NCI-H2107 (cell line): Measurements from ENCODE around the gene ANKRD10.
A peak's percentile ranks its signal among the peaks of the same experiment; 100 is the strongest.
"Not testable (repeated sequence)": the region's sequence is repeated elsewhere in the genome, so short reads cannot be mapped to it uniquely, and the experiment has no call there.

ENCODE experiments used
- DNase-seq: peaks from one replicate; lab custom pipeline; 2025; lab: John Stamatoyannopoulos, UW

ANKRD10 gene

GRCh38 chr13:110915057-110915873, at the start of gene ANKRD10:
TSS of gene ANKRD10 (minus strand) at chr13:110915069. CDS start at chr13:110914934, 135 bp downstream.
- peak; percentile 86 for DNase-seq

GRCh38 chr13:110964229-110965037, 49.6 kb upstream of the ANKRD10 start:
- no peak for DNase-seq

GRCh38 chr13:110963554-110963970, 48.7 kb upstream of the ANKRD10 start:
- no peak for DNase-seq

GRCh38 chr13:110961959-110962358, 47.1 kb upstream of the ANKRD10 start:
- DNase-seq: no peak

- DNase-seq: no peak
Measured at GRCh38 chr13:110960204-110960603, 45.3 kb upstream of the ANKRD10 start.

GRCh38 chr13:110957931-110958330, 43.1 kb upstream of the ANKRD10 start:
- DNase-seq: no peak

- no peak for DNase-seq
Measured at GRCh38 chr13:110957181-110957884, 42.5 kb upstream of the ANKRD10 start.

GRCh38 chr13:110956216-110956615, 41.3 kb upstream of the ANKRD10 start:
- DNase-seq: not testable (repeated sequence)

- not testable (repeated sequence) for DNase-seq
Measured at GRCh38 chr13:110955608-110956007, 40.7 kb upstream of the ANKRD10 start.

- not testable (repeated sequence) for DNase-seq
Measured at GRCh38 chr13:110955072-110955503, 40.2 kb upstream of the ANKRD10 start.

GRCh38 chr13:110954533-110954920, 39.7 kb upstream of the ANKRD10 start:
- DNase-seq: not testable (repeated sequence)

- no peak for DNase-seq
Measured at GRCh38 chr13:110953833-110954532, 39.1 kb upstream of the ANKRD10 start.

GRCh38 chr13:110953416-110953815, 38.5 kb upstream of the ANKRD10 start:
- no peak for DNase-seq

- not testable (repeated sequence) for DNase-seq
Measured at GRCh38 chr13:110952135-110952534, 37.3 kb upstream of the ANKRD10 start.

- no peak for DNase-seq
Measured at GRCh38 chr13:110950819-110951570, 36.1 kb upstream of the ANKRD10 start.

- no peak for DNase-seq
Measured at GRCh38 chr13:110950356-110950755, 35.5 kb upstream of the ANKRD10 start.

- no peak for DNase-seq
Measured at GRCh38 chr13:110949628-110950027, 34.8 kb upstream of the ANKRD10 start.

GRCh38 chr13:110949116-110949515, 34.2 kb upstream of the ANKRD10 start:
- DNase-seq: no peak

- not testable (repeated sequence) for DNase-seq
Measured at GRCh38 chr13:110947338-110947737, 32.5 kb upstream of the ANKRD10 start.

- no peak for DNase-seq
Measured at GRCh38 chr13:110945928-110946570, 31.2 kb upstream of the ANKRD10 start.
